Inflammatory macrophage treated with lipopolysaccharide for 1 hour (primary cell): ENCODE data around the gene ADM2.
"Not testable (repeated sequence)": the region's sequence is repeated elsewhere in the genome, so short reads cannot be mapped to it uniquely, and the experiment has no call there.

Source experiments
- DNase-seq, 2 donors: peaks; one replicate each; pipeline ENCODE4 v3.0.0-alpha.2; 2020 to 2022

ADM2 gene

DNA sequence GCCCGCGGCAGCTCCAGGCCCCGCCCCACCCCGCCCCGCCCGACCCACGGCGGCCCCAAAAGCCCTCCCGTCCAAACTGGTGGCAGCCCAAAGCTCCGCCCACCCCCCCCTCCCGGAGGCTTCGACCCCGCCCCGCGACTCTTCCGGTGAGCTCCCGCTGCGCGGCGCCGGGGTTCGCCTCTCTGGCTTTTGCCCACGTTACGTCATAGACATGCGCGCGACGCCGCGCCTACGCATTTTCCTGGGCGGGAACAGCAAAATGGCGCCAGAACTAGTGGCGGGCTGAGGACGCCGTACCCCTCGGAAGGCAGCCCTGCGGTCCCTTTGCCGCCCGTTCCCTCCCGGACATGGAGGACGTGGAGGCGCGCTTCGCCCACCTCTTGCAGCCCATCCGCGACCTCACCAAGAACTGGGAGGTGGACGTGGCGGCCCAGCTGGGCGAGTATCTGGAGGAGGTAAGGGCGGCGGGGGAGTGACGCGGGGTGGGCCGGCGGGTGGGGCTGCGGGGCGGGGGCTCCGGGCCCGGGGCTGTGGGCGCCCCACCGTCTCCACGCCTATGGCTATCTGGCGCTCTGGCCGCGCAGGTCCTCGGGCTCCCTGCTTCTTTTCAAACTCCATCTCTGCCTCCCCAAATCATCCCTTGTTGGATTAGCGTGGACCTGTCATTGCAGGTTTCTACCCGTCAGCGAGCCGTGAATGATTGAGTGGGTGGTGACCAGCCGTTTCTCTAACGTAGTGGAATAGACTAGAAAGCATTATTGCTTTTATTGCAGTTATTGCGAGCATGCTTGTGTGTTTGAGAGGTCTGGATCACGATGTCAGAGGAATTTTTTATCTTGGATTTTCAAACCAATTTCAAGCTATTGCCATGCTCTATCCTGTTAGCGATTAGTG lies 26.9 kb downstream of the ADM2 start, which contains the start of gene NCAPH2:
NCAPH2 (plus strand) TSS at position 234 of the 894 bp plus-strand sequence; CDS start at position 348, 114 bp downstream.
- peak; percentile 96 to 99 for DNase-seq

DNA sequence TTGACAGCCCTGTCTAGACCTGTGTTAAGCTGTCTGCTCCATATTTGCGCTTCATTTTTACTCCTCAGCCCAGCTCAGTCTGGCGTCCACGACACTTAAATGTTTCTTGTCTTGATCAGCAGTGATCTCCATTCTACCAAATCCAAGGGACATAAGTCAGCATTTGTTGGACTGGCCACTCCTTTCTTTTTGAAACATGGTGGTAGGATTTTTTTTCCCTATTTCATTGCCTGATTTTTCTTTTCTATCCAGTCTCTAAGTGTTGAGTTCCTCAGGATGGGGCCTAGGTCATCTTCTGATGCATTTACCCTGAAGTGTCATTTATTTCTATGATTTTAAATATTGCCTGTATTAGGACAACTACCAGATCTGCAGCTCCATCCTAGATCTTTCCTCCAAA lies 27.6 kb downstream of the ADM2 start:
- no peak for DNase-seq

DNA sequence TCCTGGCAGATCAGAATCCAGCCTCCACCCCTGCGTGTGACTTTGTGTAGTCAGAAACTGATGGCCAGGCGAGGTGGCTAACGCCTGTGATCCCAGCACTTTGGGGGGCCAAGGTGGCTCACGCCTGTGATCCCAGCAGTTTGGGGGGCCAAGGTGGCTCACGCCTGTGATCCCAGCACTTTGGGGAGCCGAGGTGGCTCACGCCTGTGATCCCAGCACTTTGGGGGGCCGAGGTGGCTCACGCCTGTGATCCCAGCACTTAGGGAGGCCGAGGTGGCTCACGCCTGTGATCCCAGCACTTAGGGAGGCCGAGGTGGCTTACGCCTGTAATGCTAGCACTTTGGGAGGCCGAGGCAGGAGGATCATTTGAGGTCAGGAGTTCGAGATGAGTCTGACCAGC lies 31.8 kb downstream of the ADM2 start:
- DNase-seq = no peak

DNA sequence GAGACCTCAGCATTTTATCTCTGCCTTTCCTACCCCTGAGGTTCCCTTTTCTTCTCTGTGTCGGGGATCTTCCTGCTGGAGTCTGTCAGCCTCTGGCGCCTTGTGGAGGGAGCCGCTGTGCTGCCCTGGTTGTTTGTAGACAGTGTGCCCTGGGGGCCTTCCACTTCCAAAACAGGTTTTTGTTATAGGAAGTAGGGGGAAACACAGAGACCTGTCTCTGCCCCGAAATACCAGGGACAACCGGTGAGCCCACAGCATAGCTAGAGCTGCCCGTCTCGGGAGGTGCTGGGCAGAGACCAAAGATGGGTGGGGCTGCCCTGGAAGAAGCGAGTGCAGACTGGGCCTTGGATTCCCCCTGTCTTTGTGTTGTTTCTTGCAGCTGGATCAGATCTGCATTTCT lies 34.7 kb downstream of the ADM2 start:
- no peak for DNase-seq

DNA sequence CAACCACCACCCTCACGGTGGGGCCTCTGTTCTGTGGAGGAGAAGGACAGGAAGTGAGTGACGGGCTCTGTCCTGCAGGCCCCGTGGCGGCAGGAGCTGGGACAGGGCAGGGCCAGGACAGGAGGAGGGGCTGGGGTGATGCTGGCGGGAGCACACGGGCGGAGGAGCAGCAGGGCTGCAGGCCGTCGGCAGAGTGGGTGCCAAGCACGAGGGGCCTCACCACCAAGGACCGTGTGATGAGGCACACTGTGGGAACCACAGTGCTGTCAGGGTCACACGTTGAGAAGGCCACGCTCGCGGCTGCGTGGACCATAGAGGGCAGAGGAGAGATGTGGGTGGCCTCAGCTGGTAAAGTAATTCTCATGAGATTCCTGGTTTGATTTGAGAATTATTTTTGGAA lies 35.5 kb downstream of the ADM2 start:
- no peak for DNase-seq

DNA sequence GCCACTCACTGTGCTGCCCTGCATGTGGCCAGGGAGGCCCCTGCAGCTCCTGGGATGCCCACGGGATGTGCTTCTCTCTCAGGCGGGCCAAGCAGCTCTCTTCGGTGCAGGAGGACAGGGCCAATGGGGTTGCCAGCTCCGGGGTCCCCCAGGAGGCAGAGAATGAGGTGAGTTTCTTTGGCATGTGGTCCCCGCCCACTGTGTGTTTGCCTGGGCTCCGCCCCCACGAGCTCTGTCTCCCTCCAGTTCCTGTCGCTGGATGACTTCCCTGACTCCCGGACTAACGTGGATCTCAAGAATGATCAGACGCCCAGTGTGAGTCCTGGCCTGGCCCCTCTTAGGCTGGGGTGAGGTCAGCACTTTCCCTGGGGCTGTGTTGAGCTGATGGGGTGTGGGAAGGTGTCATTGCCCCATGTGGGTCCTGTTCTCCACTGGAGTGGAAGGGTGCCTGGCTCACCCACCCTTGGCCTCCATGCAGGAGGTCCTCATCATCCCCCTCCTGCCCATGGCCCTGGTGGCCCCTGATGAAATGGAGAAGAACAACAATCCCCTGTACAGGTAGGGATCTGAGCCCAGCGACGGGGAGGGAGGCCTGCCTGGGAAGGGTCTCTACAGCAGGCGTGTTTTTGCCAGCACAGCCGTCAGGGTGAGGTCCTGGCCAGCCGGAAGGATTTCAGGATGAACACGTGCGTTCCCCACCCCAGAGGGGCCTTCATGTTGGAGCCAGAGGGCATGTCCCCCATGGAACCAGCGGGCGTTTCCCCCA lies 36.3 kb downstream of the ADM2 start:
- no peak for DNase-seq

DNA sequence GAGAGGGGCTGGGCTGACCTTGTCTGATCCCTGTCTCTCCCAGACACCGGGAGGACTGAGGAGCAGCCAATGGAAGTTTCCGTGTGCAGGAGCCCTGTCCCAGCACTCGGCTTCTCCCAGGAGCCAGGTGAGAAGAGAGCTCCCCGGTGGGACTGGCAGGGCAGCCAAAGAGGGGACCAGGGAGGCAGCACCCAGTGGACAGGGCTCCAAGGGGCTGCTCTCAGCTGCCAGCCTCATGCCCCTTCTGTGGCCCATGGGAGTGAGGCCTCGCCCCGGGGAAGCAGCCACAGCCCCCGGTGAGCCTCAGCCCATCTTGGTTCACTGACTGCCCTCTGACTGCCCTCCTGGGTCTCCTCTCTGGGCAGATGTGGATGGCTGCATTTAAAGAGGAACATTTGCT lies 37.3 kb downstream of the ADM2 start:
- DNase-seq = no peak

DNA sequence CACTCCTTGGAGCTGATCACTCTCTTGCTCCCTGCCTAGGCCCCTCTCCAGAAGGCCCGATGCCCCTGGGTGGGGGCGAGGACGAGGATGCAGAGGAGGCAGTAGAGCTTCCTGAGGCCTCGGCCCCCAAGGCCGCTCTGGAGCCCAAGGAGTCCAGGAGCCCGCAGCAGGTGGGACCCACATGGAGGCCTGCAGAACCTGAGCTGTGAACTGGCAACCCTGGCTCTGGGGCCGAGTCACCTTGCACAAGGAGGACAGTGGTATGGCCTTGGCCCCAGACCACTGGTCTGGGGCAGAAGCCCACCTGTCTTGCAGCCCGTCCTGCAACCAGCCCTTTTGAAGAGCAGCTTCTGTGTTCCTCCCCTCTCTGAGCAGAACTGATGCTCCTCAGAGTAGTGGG lies 37.8 kb downstream of the ADM2 start:
- no peak for DNase-seq

DNA sequence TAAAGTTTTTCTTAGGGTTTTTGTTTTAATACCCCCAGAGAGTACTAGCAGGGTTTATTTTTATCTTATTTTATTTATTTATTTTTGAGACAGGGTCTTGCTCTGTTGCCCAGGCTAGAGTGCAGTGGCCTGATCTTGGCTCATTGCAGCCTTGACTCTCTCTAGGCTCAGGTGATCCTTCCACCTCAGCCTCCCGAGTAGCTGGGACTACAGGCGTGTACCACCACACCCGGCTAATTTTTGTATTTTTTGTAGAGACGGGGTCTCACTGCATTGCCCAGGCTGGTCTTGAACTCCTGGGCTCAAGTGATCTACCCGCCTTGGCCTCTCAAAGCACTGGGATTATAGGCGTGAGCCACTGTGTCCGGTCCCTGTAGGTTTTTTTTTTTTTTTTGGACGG lies 38.8 kb downstream of the ADM2 start:
- DNase-seq = not testable (repeated sequence)

DNA sequence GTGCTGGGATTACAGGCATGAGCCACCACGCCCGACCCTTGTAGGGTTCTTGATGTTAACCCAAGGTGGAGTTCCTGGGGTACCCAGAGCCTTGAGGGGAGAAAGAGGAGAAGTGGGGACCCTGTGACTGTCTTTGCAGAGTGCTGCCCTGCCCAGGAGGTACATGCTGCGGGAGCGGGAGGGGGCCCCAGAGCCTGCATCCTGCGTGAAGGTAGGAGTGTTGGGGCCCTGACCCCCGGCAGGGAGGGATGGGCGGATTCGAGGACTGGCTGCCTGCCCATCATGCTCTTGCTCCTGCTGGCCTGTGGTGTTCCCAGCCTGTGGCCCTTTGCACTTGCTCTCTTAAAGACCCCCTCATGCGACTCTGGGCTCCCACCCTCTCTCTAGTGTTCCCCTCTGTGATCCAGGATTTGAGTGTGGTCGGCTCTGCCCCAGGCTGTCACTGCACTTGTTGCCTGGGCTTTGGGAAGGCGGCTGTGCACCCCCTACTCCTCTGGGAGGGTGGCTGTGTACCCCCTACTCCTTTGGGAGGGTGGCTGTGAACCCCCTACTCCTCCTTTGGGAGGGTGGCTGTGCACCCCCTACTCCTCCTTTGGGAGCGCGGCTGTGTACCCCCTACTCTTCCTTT lies 39.6 kb downstream of the ADM2 start:
- DNase-seq = no peak

DNA sequence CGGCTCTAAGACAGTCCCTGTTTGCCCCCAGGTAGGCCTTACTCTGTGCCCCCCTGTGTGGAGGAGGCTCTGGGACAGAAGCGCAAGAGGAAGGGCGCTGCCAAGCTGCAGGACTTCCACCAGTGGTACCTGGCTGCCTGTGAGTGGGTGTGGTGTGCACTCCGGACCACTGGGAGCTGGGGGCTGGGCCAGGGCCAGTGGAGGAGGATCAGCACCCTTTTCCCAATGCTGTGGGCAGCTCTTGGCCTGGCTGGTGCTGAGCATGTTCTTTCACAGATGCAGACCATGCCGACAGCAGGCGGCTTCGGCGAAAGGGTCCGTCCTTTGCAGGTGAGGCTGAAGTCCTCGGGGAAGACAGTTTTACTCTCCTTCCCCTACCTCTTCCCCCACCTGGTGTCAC lies 40.4 kb downstream of the ADM2 start:
- DNase-seq = no peak

DNA sequence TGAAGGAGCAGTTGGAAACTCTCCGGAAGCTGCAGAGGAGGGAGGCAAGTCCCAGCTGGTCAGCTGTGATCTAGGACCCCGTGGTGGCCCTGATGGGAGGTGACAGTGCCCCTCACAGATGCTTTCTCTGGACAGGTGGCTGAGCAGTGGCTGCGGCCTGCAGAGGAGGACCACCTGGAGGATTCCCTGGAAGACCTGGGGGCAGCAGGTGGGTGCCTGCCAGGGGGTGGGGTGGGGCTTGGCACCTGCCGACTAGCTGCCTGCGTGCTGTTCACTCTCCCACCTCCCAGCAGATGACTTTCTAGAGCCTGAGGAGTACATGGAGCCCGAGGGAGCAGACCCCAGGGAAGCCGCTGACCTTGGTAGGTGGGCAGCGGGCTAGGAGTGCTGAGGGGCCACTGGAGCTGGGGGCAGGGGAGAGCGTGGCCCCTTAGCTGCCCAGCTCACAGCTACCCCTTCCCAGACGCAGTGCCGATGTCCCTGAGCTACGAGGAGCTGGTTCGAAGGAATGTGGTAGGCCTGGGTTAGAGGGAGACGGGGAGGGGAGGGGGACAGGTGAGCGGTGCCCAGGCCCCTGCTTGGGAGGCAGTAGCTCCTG lies 41.0 kb downstream of the ADM2 start:
- DNase-seq = no peak

DNA sequence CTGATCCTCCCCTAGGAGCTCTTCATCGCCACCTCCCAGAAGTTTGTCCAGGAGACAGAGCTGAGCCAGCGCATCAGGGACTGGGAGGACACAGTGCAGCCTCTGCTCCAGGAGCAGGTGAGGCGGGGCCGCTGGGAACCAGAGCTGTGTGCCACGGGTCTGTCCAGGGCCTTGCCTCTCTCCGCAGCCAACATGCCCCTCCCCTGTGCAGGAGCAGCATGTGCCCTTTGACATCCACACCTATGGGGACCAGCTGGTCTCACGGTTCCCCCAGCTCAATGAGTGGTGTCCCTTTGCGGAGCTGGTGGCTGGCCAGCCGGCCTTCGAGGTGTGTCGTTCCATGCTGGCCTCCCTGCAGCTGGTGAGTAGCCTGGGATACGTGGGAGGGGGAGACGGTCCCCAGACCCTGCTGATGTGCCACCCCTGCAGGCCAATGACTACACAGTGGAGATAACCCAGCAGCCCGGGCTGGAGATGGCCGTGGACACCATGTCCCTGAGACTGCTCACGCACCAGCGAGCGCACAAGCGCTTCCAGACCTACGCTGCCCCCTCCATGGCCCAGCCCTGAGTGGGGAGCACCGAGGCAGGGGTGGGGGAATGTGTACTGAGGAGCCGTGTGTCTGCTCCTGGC lies 41.6 kb downstream of the ADM2 start:
- DNase-seq = no peak

DNA sequence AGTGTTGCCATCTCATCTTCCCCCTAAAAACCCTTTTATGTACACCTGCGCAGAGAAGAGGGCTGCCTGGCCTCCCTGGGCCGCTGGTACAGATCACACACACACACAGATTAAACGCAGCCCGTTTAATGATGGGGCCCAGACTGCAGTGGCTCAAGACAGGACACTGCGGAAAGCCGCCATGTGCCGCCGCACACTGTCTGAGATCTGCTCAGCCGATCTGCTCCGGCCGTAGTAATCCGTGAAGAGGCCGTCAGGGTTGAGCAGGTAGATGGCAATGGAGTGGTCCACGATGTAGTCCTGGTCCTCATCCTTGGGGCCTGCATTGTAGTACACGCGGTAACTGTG lies 42.1 kb downstream of the ADM2 start:
- DNase-seq = no peak

DNA sequence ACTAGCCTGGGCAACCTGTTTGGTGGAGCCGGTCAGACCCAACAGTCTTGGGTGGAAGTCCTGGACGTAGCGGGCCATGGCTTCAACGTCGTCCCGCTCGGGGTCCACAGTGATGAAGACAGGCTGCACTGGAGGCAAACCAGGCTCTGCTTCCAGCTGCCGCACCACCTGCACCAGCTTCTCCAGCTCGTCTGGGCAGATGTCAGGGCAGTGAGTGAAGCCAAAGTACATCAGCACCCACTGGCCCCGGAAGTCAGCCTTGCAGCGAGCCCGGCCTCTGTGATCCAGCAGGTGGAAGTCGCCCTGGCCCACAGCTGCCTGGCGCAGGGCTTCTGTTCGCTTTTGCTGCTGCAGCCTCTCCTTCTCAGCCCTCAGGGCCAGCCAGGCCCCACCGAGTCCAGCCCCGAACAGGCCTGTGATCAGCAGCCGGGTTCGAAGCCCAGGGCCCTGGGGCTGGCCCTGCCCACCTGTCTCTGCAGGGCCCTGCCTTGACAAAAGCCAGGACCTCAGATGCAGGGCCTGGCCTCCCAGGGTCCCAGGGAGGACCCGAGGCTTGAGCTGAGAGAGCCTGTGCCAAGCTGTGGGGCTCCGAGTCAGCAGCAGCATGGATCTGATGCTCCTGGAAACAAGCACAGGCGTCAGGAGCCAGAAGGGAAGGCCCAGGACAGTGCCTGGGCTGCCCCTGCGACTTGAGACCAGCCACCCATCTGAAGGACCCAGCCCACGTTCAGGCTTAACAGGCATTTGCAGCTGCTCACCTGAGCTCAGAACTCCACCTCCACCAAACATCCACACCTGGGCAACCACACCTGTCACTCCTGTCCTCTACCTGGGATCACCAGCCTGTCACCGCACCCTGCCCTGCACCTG lies 42.7 kb downstream of the ADM2 start:
- DNase-seq = no peak

DNA sequence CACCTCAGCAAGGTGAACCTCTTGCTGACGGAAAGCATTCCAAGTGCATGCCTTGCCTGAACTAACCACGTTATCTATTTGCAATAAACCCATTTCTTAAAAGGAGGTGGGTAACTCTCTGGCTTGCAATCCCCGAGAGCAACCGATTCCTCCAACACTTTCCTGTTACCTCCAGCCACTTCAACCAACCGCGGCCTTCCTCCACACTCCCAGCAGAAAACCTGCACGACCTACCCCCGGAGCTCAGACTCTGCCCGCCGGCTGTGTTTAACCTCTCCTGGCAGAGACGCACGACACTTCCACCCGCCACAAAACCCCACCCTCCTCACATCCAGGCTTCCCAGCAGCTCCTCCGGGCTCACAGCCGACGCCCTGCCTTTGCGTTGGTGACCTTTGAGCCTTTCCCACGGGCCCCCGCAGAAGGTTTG lies 43.3 kb downstream of the ADM2 start:
- no peak for DNase-seq

DNA sequence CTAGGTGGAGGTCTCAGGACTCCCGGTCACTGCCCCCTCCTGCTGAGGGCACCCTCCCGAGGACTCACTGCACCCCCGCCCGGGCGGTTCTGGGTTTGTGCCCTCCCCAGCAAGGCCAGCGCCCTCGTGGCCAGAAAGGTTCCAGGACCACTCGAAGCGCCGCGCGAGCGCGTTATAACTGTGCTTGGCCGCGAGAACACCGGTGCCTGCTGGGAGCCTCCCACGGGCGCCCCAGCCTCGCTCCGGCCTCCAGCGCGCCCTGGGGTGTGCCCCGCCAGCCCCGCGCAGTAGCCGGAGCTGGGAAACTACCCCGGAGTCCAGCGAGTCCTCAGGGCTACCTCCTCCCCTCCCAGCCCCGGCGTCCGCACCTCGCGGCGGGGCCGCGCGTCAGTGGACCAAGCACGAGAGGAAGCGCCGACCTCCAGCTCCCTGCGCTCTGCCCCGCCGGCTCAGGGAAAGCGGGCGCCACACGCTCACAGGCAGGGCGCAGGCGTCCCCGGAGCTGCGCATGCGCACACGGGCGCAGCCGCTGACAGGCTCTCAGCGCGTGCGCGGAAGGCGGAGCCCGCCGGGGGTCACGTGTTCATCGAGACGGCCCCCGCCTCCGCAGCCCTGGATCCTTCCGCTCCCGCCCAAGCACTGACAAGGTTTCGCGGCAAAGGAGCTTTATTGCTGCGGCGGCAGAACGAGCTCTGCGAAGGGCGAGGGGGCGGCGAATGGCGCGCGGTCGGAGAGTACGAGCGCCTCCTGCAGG lies 43.9 kb downstream of the ADM2 start, which contains the start of gene SCO2:
SCO2 (minus strand) TSS at position 495 of the 754 bp plus-strand sequence. CDS start 1,187 bp downstream, outside the sequence.
- peak; percentile 95 to 98 for DNase-seq

DNA sequence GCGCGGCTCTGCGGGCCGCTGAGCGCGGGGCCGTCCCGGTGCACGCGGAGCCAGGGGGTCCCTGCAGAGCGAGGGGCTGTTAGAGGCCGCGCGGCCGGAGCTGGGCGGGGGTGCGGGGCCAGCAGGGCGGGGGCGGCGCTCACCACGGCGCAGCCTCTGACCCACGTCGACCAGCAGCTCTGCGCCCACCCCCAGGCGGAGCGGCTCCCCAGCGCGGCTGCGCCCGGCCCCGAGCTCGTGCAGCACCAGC lies 44.4 kb downstream of the ADM2 start:
- no peak for DNase-seq

DNA sequence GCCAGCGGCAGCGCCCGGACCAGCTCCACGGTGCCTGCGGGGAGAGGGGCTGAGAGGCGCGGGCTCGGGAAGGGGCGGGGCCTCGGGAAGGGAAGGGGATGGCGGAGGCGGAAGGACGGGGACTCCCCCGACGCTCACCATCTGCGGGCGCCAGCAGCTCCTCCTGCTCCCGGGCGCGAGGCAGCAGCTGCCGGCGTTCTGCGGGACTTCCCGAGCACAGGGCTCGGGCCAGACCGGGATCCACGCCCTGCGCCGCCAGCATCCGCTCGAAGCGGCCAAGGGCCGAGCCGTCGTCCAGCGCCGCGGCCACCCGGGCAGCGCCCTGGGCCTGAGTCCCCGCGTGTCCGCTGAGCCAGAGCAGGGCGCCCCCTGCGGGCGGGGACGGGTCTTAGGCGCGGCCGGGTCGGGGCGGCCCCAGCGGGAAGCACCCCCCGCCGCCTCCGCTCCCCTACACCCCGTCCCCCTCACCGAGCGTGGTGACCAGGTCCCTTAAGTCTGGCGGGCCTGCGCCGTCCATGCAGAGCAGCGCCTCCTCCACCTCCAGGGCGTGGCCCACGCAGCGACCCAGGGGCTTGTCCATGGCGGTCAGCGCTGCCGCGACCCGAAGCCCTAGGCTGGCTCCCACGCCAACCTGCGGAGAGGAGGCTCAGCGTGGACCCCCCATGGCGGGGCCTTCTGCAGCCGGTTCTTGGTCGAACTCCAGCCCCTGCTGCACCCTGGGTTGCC lies 44.9 kb downstream of the ADM2 start:
- peak; percentile 79 to 80 for DNase-seq
